PFSK-1 (cell line): ENCODE data around the gene F10.

ENCODE experiments used
- FOXP2 ChIP-seq: optimal IDR thresholded peaks from 2 replicates; pipeline ENCODE3; 2011; ENCODE audit warnings: borderline replicate concordance, control low read depth, inconsistent platforms; ENCODE audit not compliant: insufficient read depth; ENCODE audit errors: extremely low read length, extremely low read depth
- POLR2AphosphoS5 ChIP-seq: IDR thresholded peaks from 2 replicates; pipeline ENCODE4 v1.6.1; 2012; ENCODE audit warnings: low read depth, mild to moderate bottlenecking, control low read depth, low read length, moderate library complexity
- SIN3A ChIP-seq: IDR thresholded peaks from 2 replicates; pipeline ENCODE4 v1.6.1; 2012; ENCODE audit warnings: mild to moderate bottlenecking, low read length, moderate library complexity, borderline replicate concordance; ENCODE audit not compliant: insufficient read depth
- TAF1 ChIP-seq: IDR thresholded peaks from 2 replicates; pipeline ENCODE4 v1.6.1; 2012; ENCODE audit warnings: low read length, control low read depth, borderline replicate concordance; ENCODE audit not compliant: insufficient read depth
- TF ChIP-seq, protein P1 (sequence below), 2 experiments: IDR thresholded peaks; 2 replicates each; pipeline versions ENCODE4 v1.6.1 to v1.8.0; 2011 to 2012; ENCODE audit warnings: low read depth in 2 of 2, low read length in 2 of 2, control low read depth in 1 of 2, inconsistent platforms in 1 of 2, mild to moderate bottlenecking in 1 of 2, moderate library complexity in 1 of 2; ENCODE audit not compliant: insufficient read depth in 1 of 2

Gene F10

DNA sequence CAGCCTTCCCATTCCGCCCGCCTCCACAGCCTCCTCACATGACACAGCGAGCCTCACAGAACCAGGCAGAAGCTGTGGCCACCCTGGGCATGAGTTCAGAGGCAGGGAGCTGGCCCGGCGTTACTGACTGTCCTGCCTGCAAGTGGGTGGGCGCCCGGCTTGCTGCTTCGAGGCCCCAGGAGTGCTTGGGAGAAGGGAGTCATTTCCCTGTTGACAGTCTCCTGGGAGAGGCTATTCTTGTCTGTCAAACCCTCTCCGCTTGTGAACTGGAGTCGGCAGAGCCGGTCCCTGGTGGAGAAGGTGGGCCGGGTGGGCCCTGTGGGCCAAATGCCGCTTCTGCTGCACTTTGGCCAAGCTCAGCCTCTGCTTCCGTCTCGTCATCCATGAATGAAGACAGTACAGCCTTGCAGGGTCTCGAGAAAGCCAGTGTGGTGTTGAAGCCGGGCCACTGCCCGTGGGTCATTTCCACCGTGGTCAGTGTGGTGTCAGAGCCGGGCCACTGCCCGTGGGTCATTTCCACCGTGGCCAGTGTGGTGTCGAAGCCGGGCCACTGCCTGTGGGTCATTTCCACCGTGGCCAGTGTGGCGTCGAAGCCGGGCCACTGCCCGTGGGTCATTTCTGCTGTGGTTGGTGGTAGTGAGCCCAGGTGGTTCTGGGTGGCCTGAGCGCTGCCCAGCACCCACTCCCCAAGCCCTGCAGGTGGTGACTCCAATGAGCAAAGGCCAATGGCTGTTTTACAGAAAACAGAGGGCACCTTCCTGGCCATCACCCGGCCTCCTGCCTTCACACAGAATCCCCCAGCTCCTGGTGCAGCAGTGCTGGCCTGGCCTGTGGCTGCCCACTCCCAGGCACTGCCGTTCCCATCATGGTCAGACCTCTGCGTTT, 30.5 kb upstream of the F10 start:
- TF ChIP-seq TAF1 = no peak
- no peak for TF ChIP-seq FOXP2
- TF ChIP-seq SIN3A = no peak
- no peak for TF ChIP-seq POLR2AphosphoS5
- TF ChIP-seq, protein P1, sequence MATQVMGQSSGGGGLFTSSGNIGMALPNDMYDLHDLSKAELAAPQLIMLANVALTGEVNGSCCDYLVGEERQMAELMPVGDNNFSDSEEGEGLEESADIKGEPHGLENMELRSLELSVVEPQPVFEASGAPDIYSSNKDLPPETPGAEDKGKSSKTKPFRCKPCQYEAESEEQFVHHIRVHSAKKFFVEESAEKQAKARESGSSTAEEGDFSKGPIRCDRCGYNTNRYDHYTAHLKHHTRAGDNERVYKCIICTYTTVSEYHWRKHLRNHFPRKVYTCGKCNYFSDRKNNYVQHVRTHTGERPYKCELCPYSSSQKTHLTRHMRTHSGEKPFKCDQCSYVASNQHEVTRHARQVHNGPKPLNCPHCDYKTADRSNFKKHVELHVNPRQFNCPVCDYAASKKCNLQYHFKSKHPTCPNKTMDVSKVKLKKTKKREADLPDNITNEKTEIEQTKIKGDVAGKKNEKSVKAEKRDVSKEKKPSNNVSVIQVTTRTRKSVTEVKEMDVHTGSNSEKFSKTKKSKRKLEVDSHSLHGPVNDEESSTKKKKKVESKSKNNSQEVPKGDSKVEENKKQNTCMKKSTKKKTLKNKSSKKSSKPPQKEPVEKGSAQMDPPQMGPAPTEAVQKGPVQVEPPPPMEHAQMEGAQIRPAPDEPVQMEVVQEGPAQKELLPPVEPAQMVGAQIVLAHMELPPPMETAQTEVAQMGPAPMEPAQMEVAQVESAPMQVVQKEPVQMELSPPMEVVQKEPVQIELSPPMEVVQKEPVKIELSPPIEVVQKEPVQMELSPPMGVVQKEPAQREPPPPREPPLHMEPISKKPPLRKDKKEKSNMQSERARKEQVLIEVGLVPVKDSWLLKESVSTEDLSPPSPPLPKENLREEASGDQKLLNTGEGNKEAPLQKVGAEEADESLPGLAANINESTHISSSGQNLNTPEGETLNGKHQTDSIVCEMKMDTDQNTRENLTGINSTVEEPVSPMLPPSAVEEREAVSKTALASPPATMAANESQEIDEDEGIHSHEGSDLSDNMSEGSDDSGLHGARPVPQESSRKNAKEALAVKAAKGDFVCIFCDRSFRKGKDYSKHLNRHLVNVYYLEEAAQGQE (IDR thresholded peaks at IDR 0.05; ENCODE audit: insufficient read depth in 1 of 2, low read depth in 2 of 2, low read length in 2 of 2) = no peak

DNA sequence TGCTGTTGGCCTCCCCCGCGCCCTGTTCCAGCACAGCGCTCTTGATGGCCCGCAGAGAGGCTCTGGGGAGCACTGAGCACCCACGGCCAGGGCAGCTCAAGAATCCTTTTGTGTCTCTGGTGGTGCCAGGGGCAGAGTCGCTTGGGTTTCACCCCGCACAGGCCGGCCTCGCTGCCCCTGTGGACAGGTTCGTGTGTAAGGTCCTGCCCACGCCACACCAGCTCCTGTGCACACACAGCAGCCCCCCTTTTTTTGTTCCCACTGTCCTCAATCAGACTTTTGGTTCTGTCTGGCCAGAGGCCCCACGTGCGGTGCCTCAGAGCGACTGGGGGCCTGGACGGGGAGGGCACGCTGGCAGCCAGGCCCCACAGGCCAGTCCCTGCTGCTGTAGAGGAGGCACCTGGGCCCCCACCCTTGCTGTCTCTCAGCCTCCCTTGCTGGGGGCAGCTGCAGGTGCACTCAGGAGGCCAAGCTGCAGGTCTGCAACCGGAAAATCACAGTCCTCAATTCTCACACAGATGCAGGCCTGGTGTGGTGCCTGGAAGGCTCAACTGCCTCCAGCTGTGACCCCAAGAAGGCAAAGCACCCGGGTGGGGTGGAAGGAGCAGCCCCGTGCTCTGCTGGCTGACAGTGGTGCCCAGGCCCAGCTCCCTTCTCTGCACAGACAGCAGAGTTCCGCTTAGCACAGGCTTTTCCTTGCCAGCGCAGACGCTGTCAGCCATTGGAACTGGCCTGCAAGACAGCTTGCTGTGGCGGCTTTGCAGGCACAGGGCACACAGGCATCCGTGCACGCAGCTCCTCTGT, 29.6 kb upstream of the F10 start:
- TF ChIP-seq TAF1 (no peak), SIN3A (no peak), FOXP2 (no peak), POLR2AphosphoS5 (no peak)
- TF ChIP-seq, protein P1 (IDR thresholded peaks at IDR 0.05; ENCODE audit: insufficient read depth in 1 of 2, low read depth in 2 of 2, low read length in 2 of 2) = no peak

DNA sequence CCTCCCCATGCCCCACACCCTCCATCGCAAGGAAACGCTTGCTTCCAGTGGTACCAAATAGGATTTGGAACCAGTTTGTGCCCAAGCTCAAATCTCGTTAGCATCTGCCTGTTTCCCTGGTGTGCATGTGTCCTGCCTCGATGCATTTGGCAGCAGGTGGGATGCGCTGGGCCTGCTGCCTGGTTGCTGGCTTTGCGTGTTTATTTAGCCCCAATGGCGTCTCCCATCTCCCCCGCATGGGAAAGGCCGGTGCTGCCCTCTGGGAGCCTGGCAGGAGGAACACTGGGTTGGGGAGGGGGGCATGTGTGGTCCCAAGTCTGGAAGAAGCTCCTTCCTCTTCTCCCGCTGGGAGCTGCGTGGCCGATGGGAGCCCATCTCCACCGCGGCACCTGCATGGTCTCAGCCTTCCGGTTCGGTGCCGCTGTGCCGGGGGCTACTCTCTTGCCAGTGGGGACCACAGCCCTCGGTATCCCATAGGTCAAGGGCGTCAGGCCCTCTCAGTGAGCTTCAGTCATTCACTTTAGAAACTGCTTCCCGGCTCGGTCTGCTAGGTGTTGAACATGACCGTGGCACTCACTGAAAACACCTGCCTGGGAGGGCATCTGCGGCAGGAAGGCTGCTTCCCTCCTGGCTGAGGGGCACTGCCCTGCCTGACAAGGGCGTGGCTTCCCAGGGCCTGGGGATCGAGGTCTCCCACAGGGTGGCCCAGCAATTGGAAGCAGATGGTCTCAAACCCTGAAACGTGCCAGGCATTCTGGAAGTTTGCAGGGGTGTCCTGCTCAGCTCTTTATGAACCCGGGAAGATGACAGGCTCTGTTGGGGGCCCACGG, 28.8 kb upstream of the F10 start:
- no peak for TF ChIP-seq TAF1

DNA sequence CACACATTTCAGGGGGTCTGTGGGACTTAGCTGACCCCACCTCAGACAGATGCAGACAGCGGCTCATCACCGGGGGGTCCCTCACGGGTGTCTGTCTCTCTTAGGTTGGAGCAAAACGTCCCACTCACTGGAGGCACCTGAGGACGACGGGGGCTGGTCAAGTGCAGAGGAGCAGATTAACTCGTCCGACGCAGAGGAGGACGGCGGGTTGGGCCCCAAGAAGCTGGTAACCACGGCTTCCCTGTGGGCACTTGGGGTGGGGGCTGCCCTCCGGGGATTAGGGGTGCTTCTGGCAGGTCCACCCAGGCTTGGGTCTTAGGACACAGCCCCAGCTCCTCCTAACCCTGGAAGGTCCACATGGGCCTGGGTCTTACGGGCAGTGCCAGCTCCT, 28.2 kb upstream of the F10 start:
- no peak for TF ChIP-seq POLR2AphosphoS5
- TF ChIP-seq TAF1 = no peak
- TF ChIP-seq FOXP2 = no peak
- TF ChIP-seq SIN3A = no peak
- TF ChIP-seq, protein P1 (IDR thresholded peaks at IDR 0.05; ENCODE audit: insufficient read depth in 1 of 2, low read depth in 2 of 2, low read length in 2 of 2) = no peak

DNA sequence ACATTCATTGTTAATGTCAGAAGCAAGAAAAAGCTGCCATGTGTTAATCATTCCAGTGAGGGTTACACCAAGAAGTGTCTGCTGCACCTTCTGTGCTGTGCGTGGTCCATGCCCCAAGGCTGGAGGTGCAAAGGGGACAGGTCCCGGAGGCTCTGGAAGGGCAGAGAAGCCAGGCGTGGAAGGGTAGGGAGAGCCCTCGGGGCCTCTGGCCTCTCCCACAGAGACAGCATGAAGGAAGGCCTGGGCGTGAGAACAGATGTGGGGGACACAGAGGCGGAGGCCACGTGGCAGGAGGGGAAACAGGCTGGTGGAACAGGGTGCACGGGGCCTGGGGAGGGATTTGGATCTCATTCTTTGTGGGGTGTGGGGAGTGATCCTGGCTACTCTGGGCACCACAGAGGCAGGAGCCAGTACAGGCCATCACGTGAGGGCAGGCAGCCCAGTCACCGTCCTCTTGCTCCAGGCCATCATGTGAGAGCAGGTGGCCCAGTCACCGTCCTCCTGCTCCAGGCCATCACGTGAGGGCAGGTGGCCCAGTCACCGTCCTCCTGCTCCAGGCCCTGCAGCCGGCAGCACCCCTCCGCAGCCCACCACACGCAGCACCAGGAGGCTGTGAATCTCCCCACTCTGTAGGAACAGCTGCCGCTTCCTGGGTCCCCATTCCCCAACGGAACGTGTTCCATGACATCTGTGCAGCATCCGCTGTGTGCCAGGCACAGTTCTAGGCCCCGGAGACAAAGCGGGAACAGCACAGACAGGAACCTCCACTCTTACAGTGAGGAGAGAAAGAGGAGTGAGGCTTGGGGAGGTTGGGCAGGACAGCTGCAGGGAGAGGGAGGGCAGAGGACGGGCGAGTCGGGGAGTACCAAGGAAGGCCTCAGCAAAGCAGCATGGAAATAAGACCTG, 27.2 kb upstream of the F10 start:
- no peak for TF ChIP-seq FOXP2
- TF ChIP-seq TAF1 = no peak
- TF ChIP-seq, protein P1 (IDR thresholded peaks at IDR 0.05; ENCODE audit: insufficient read depth in 1 of 2, low read depth in 2 of 2, low read length in 2 of 2) = no peak
- no peak for TF ChIP-seq SIN3A
- TF ChIP-seq POLR2AphosphoS5 = no peak
